Brain microvascular endothelial cell (primary cell): ENCODE measurements around the gene GRIPAP1.
A peak's percentile ranks its signal among the peaks of the same experiment; 100 is the strongest.

Experiments used
- DNase-seq: peaks from one replicate; pipeline ENCODE4 v3.0.0-alpha.2; 2020
- H3K27ac ChIP-seq: fragments of 250-450 bp; sonication (Bioruptor Pico); 2 replicates; pipeline ENCODE4 v1.5.1; 2020; ENCODE audit warnings: mild to moderate bottlenecking, moderate library complexity
- H3K27me3 ChIP-seq: fragments of 250-450 bp; sonication (Bioruptor Pico); replicated peaks from 2 replicates; pipeline ENCODE4 v1.5.1; 2020; ENCODE audit warnings: mild to moderate bottlenecking
- H3K36me3 ChIP-seq: fragments of 250-450 bp; sonication (Bioruptor Pico); replicated peaks from 2 replicates; pipeline ENCODE4 v1.5.1; 2020; ENCODE audit warnings: mild to moderate bottlenecking
- H3K4me3 ChIP-seq: 2 replicates; pipeline ENCODE4 v1.5.1; 2011; ENCODE audit warnings: low read depth, mild to moderate bottlenecking, control low read depth, low read length, moderate library complexity
- CTCF ChIP-seq: IDR thresholded peaks from 2 replicates; pipeline ENCODE4 v1.5.1; 2011; ENCODE audit warnings: low read depth, mild to moderate bottlenecking, moderate library complexity, low read length, control low read depth, inconsistent platforms; ENCODE audit errors: missing control alignments
- in situ Hi-C: cut with HindIII; loops from 2 replicates; pipeline ENCODE4 v1.10.0; 2017; ENCODE audit warnings: low sequenced_read_pairs, low pct_ligation_motif_present

The GRIPAP1 gene

GRCh38 chrX:48965959-48966358, 36.1 kb downstream of the GRIPAP1 start:
- Histone ChIP-seq H3K4me3 (no peak overlapping the region), H3K27me3 (no peaks in the 10 kb centered on the region), H3K27ac (no peak overlapping the region), H3K36me3 (no peaks in the 10 kb centered on the region)
- no peak for DNase-seq
- in situ Hi-C loops = no loop called here
- no peak for TF ChIP-seq CTCF

- H3K27ac ChIP-seq = no peak overlapping the region
- no peaks in the 10 kb centered on the region for H3K27me3 ChIP-seq
- TF ChIP-seq CTCF = no peak
- H3K4me3 ChIP-seq = no peak overlapping the region
- DNase-seq = peak; percentile 5
- H3K36me3 ChIP-seq = no peaks in the 10 kb centered on the region
- in situ Hi-C loops = no loop called here
Observed at GRCh38 chrX:48961585-48962091, 40.4 kb downstream of the GRIPAP1 start.

GRCh38 chrX:48960291-48960690, 41.8 kb downstream of the GRIPAP1 start:
- in situ Hi-C loops = no loop called here
- DNase-seq = no peak
- Histone ChIP-seq H3K27ac (no peak overlapping the region), H3K27me3 (no peaks in the 10 kb centered on the region), H3K36me3 (no peaks in the 10 kb centered on the region), H3K4me3 (no peak overlapping the region)
- no peak for TF ChIP-seq CTCF

GRCh38 chrX:48958635-48959094, 43.4 kb downstream of the GRIPAP1 start:
- Histone ChIP-seq H3K4me3 (peak overlapping the region; percentile 58), H3K27me3 (no peaks in the 10 kb centered on the region), H3K27ac (peak overlapping the region; percentile 100), H3K36me3 (no peaks in the 10 kb centered on the region)
- TF ChIP-seq CTCF = no peak
- DNase-seq = peak; percentile 65
- in situ Hi-C loops = no loop called here

- H3K4me3 ChIP-seq = peak overlapping the region; percentile 74
- in situ Hi-C loops = no loop called here
- no peaks in the 10 kb centered on the region for H3K36me3 ChIP-seq
- no peak for TF ChIP-seq CTCF
- peak overlapping the region; percentile 100 for H3K27ac ChIP-seq
- peak; percentile 96 for DNase-seq
- no peaks in the 10 kb centered on the region for H3K27me3 ChIP-seq
Observed at GRCh38 chrX:48957827-48958634, 44.0 kb downstream of the GRIPAP1 start.

GRCh38 chrX:48957477-48957826, 44.6 kb downstream of the GRIPAP1 start, which contains the start of gene OTUD5:
TSS of gene OTUD5 (minus strand) at chrX:48957607. CDS start at chrX:48957570, 37 bp downstream.
- Histone ChIP-seq H3K4me3 (peak within 1 kb of the TSS; percentile 74), H3K27me3 (no peaks in the 10 kb centered on the region), H3K27ac (peak within 1 kb of the TSS; percentile 100), H3K36me3 (no peaks in the 10 kb centered on the region)
- no peak for TF ChIP-seq CTCF
- in situ Hi-C loops = no loop called here
- no peak for DNase-seq
